GM12892 (cell line): ENCODE results near the gene ARMC3.

ENCODE experiments used
- POLR2A ChIP-seq: IDR thresholded peaks from 2 replicates; pipeline ENCODE4 v1.6.1; 2011; ENCODE audit warnings: low read depth, low read length, control low read depth
- POLR2AphosphoS5 ChIP-seq: IDR thresholded peaks from 2 replicates; pipeline ENCODE4 v1.6.1; 2011; ENCODE audit warnings: low read depth, low read length, control low read depth

- TF ChIP-seq POLR2AphosphoS5 = no peak
- no peak for TF ChIP-seq POLR2A
Measured at GRCh38 chr10:22959292-22959691, 31.4 kb downstream of the ARMC3 start.
